Skeletal muscle tissue (tissue), 4 donors: ENCODE data around the gene PHYKPL. TPM values are rescaled to one million over a fixed set of nuclear protein-coding genes. Genes with fewer than 3 reads are reported as not detected.
"Not testable (repeated sequence)": the region's sequence is repeated elsewhere in the genome, so short reads cannot be mapped to it uniquely, and the experiment has no call there.

ENCODE experiments used
- H3K27ac ChIP-seq: one replicate; pipeline ENCODE4 v1.7.0; 2013; ENCODE audit warnings: mild to moderate bottlenecking, low read depth, low read length, inconsistent platforms
- H3K27me3 ChIP-seq, 3 donors: one replicate each; pipeline ENCODE4 v1.7.0; 2013; ENCODE audit warnings: low read length in 3 of 3; ENCODE audit not compliant: control insufficient read depth in 3 of 3, insufficient read depth in 3 of 3
- H3K36me3 ChIP-seq, 3 donors: one replicate each; pipeline ENCODE4 v1.7.0; 2013; ENCODE audit warnings: low read length in 3 of 3; ENCODE audit not compliant: control insufficient read depth in 3 of 3, insufficient read depth in 3 of 3
- H3K4me1 ChIP-seq, 3 donors: one replicate each; pipeline ENCODE4 v1.7.0; 2013; ENCODE audit warnings: low read length in 3 of 3, mild to moderate bottlenecking in 3 of 3; ENCODE audit not compliant: control insufficient read depth in 3 of 3, insufficient read depth in 3 of 3
- H3K4me3 ChIP-seq, 3 donors: one replicate each; pipeline ENCODE4 v1.7.0; 2013; ENCODE audit warnings: low read length in 3 of 3
- H3K9ac ChIP-seq, 3 donors: one replicate each; pipeline ENCODE4 v1.7.0; 2013; ENCODE audit warnings: low read length in 3 of 3, mild to moderate bottlenecking in 3 of 3, moderate library complexity in 2 of 3, low read depth in 1 of 3
- H3K9me3 ChIP-seq, 3 donors: one replicate each; pipeline ENCODE4 v1.7.0; 2013; ENCODE audit warnings: low read length in 3 of 3; ENCODE audit not compliant: control insufficient read depth in 3 of 3
- total RNA-seq: library from RNA; depleted of rRNA; stranded (reverse); fragments of >200 nt; gene quantifications from one replicate; pipeline ENCODE4 v1.2.3, GENCODE V29; 2014
- donor health status: Osteomylitis.

Gene PHYKPL
- total RNA-seq, 1 donor from 2014 or later = 38.1 TPM

GRCh38 chr5:178234750-178235587, 2.4 kb upstream of the PHYKPL start:
- H3K9ac ChIP-seq = peak overlapping the region in 2 of 3 donors; percentile 36 to 66
- H3K4me3 ChIP-seq = no peak overlapping the region
- H3K9me3 ChIP-seq = no peaks in the 10 kb centered on the region
- no peaks in the 10 kb centered on the region for H3K27me3 ChIP-seq
- H3K36me3 ChIP-seq = peaks cover 4 to 10% (median 6%) of the 10 kb centered on the region in 3 donors
- H3K4me1 ChIP-seq = peaks cover 57 to 75% (median 68%) of the 10 kb centered on the region in 3 donors
- no peak overlapping the region for H3K27ac ChIP-seq

GRCh38 chr5:178234121-178234749, 1.6 kb upstream of the PHYKPL start:
- H3K9me3 ChIP-seq = no peaks in the 10 kb centered on the region
- H3K36me3 ChIP-seq = peaks cover 11 to 16% (median 13%) of the 10 kb centered on the region in 3 donors
- H3K4me1 ChIP-seq = peaks cover 57 to 77% (median 71%) of the 10 kb centered on the region in 3 donors
- H3K27me3 ChIP-seq = no peaks in the 10 kb centered on the region
- H3K4me3 ChIP-seq = no peak overlapping the region
- no peak overlapping the region for H3K9ac ChIP-seq
- H3K27ac ChIP-seq = no peak overlapping the region

- no peaks in the 10 kb centered on the region for H3K9me3 ChIP-seq
- H3K36me3 ChIP-seq = peaks cover 16 to 27% (median 25%) of the 10 kb centered on the region in 3 donors
- peak overlapping the region; percentile 81 to 98 (median 93) for H3K9ac ChIP-seq
- peak overlapping the region; percentile 61 to 94 (median 92) for H3K4me3 ChIP-seq
- peaks cover 49 to 75% (median 70%) of the 10 kb centered on the region in 3 donors for H3K4me1 ChIP-seq
- H3K27me3 ChIP-seq = no peaks in the 10 kb centered on the region
- peak overlapping the region; percentile 96 for H3K27ac ChIP-seq
Observed at GRCh38 chr5:178232920-178233429, 373 bp upstream of the PHYKPL start.

DNA sequence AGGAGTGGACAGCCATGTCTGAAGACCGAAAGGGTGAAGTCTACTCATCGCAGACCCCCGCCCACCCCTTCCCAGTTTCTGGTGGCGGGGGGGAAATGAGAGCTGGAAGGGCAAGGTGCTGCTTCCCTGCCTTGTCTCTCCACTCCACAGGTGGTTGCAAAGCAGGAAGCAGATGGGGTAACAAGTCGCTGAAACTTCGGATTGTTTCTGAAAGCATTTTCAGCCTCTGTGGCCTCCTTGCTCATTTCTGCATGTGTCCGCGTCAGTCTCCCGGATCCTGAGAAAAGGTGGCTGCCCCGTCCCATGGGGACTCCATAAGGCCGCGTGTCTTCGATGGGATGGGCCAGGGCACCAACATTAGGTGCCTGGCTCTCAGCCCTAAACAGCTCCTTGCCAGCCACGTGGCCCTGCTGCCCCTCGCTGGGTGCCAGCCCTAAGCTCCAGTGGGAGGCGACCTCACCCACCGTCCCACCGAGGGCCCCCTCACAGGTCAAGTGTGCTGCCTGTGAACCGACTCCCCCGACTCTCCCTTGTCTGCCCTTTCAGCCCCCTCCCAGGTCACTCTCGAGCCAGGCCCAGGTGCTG, 971 bp downstream of the PHYKPL start:
- peaks cover 36 to 65% (median 59%) of the 10 kb centered on the region in 3 donors for H3K4me1 ChIP-seq
- peaks cover 22 to 37% (median 33%) of the 10 kb centered on the region in 3 donors for H3K36me3 ChIP-seq
- H3K9ac ChIP-seq = peak overlapping the region; percentile 93 to 98 (median 95)
- peak overlapping the region; percentile 82 to 94 (median 92) for H3K4me3 ChIP-seq
- H3K27me3 ChIP-seq = no peaks in the 10 kb centered on the region
- no peaks in the 10 kb centered on the region for H3K9me3 ChIP-seq
- peak overlapping the region; percentile 96 for H3K27ac ChIP-seq

GRCh38 chr5:178230879-178231538, 1.6 kb downstream of the PHYKPL start:
- peaks cover 31 to 58% (median 53%) of the 10 kb centered on the region in 3 donors for H3K4me1 ChIP-seq
- peak overlapping the region; percentile 96 for H3K27ac ChIP-seq
- peak overlapping the region; percentile 93 to 98 (median 95) for H3K9ac ChIP-seq
- H3K27me3 ChIP-seq = no peaks in the 10 kb centered on the region
- peak overlapping the region; percentile 82 to 94 (median 92) for H3K4me3 ChIP-seq
- peaks cover 24 to 41% (median 38%) of the 10 kb centered on the region in 3 donors for H3K36me3 ChIP-seq
- H3K9me3 ChIP-seq = no peaks in the 10 kb centered on the region

DNA sequence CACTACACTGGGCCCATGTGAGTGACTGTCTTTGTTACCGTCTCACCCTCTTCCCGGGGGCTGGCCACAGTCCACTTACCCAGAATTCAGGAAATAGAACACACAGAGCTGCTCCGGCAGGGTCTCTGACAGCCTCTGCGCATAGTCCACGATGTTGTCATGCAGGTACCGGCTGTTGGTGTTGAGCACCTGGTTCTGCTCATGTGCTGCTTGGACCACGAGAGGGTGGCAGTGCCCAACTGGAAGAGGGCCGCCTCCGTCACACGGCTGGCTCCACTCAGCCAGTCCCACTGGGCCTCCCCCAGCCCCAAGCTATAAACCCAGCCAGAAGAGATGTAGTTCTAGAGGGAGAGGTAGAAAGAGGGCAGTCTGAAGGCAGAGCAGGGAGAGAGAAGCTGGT, 2.7 kb downstream of the PHYKPL start:
- Histone ChIP-seq H3K4me1 (peaks cover 27 to 50% (median 45%) of the 10 kb centered on the region in 3 donors), H3K27ac (peak overlapping the region; percentile 96), H3K36me3 (peaks cover 28 to 46% (median 43%) of the 10 kb centered on the region in 3 donors), H3K27me3 (no peaks in the 10 kb centered on the region), H3K9ac (peak overlapping the region in 1 of 3 donors; percentile 98), H3K4me3 (no peak overlapping the region), H3K9me3 (no peaks in the 10 kb centered on the region)

- Histone ChIP-seq H3K4me1 (peaks cover 24 to 50% (median 43%) of the 10 kb centered on the region in 3 donors), H3K36me3 (peaks cover 35 to 54% (median 46%) of the 10 kb centered on the region in 3 donors)
- H3K9me3 ChIP-seq, H3K9ac ChIP-seq, H3K27ac ChIP-seq, H3K27me3 ChIP-seq, H3K4me3 ChIP-seq: not testable (repeated sequence)
Observed at GRCh38 chr5:178229111-178229510, 3.5 kb downstream of the PHYKPL start.

DNA sequence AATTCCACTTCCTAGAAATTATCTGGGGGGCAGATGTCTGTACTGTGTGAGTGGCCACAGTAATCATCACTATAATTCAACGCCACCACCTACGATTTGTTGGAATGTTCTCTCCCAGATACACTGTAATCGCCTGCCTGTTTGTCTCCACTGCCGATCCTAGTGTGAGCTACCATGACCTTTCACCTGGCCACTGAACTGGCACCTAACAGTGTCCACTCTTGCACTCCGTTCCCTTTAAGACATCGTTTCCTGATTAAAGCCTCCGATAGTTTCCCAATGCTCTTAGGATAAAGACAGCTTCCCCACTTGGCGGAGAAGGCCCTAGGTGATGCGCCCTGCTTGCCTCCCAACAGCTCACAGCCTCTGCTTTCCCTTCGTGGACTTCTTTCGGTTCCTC, 4.0 kb downstream of the PHYKPL start:
- H3K27me3 ChIP-seq = no peaks in the 10 kb centered on the region
- H3K27ac ChIP-seq = no peak overlapping the region
- peaks cover 24 to 50% (median 43%) of the 10 kb centered on the region in 3 donors for H3K4me1 ChIP-seq
- H3K9ac ChIP-seq = no peak overlapping the region
- peaks cover 36 to 57% (median 52%) of the 10 kb centered on the region in 3 donors for H3K36me3 ChIP-seq
- no peak overlapping the region for H3K4me3 ChIP-seq
- H3K9me3 ChIP-seq = no peaks in the 10 kb centered on the region

DNA sequence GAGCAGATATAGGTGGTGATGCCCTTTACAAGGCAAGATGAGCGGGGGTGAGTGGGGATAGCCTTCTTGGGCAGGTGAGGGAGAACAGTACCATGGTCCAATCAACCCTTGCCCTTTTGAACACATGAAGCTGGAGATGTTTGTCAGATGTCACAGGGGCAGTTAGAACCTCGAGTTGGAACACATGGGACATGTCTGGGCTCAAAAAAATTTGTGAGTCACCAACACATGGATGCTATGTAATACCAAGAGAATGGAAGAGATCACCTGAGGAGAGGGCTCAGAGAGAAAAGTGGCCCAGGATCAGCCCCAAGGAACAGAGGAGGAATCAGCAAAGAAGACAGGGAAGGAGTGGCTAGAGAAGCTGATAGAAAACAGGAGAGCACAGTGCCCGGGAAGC, 4.7 kb downstream of the PHYKPL start:
- H3K4me1 ChIP-seq = peaks cover 24 to 44% (median 39%) of the 10 kb centered on the region in 3 donors
- no peaks in the 10 kb centered on the region for H3K27me3 ChIP-seq
- H3K36me3 ChIP-seq = peaks cover 37 to 61% (median 58%) of the 10 kb centered on the region in 3 donors
- no peaks in the 10 kb centered on the region for H3K9me3 ChIP-seq
- H3K27ac ChIP-seq = no peak overlapping the region
- H3K9ac ChIP-seq = no peak overlapping the region
- H3K4me3 ChIP-seq = no peak overlapping the region
